Gastrocnemius medialis (tissue), 4 donors: ENCODE measurements around the gene CHST3. TPM values are rescaled to one million over a fixed set of nuclear protein-coding genes. Genes with fewer than 3 reads are reported as not detected.

Source experiments
- ATAC-seq, 2 donors: fragments of 150-250 bp; one replicate each; pipeline ENCODE4 v1.9.1; 2016
- DNase-seq, 2 donors: peaks; one replicate each; pipeline ENCODE4 v3.0.0-alpha.2; 2019
- H3K27ac ChIP-seq, 4 donors: fragments of 200-600 bp; sonication (generic); 1 replicate in 1 of 4; 2 replicates in 3 of 4; pipeline ENCODE4 v1.5.1; 2016 to 2018; ENCODE audit warnings: mild to moderate bottlenecking in 2 of 4, moderate library complexity in 1 of 4
- H3K27me3 ChIP-seq, 3 donors: fragments of 200-600 bp; sonication (generic) in 2 of 3; 1 replicate in 1 of 3; 2 replicates in 2 of 3; pipeline versions ENCODE4 v1.5.1 to v1.6.0; 2016 to 2019; ENCODE audit warnings: mild to moderate bottlenecking in 1 of 3, moderate library complexity in 1 of 3
- H3K36me3 ChIP-seq, 2 donors: fragments of 200-600 bp; sonication (generic) in 1 of 2; one replicate each; pipeline ENCODE4 v1.5.1; 2017 to 2018
- H3K4me1 ChIP-seq, 2 donors: fragments of 200-600 bp; sonication (generic) in 1 of 2; one replicate each; pipeline ENCODE4 v1.5.1; 2016 to 2017; ENCODE audit warnings: mild to moderate bottlenecking in 2 of 2
- H3K4me3 ChIP-seq, 4 donors: fragments of 200-600 bp; sonication (generic) in 3 of 4; 1 replicate in 1 of 4; 2 replicates in 3 of 4; pipeline ENCODE4 v1.5.1; 2016 to 2019; ENCODE audit warnings: mild to moderate bottlenecking in 2 of 4
- H3K9me3 ChIP-seq, 3 donors: fragments of 200-600 bp; sonication (generic) in 2 of 3; 1 replicate in 1 of 3; 2 replicates in 2 of 3; pipeline ENCODE4 v1.5.1; 2016 to 2019
- CTCF ChIP-seq, 5 experiments: fragments of 450-650 bp in 3 of 5; fragments of 200-600 bp in 2 of 5; sonication (generic) in 2 of 5; IDR thresholded peaks in 4 of 5; conservative IDR thresholded peaks in 1 of 5; 1 replicate in 4 of 5; 2 replicates in 1 of 5; pipeline ENCODE4 v1.5.1; 2016 to 2019; ENCODE audit warnings: antibody characterized with exemption in 5 of 5, mild to moderate bottlenecking in 3 of 5, moderate library complexity in 3 of 5
- POLR2A ChIP-seq, 2 donors: fragments of 450-650 bp; IDR thresholded peaks; one replicate each; pipeline ENCODE4 v1.6.1; 2017; ENCODE audit warnings: antibody characterized with exemption in 2 of 2, mild to moderate bottlenecking in 2 of 2, moderate library complexity in 2 of 2
- in situ Hi-C, 4 donors: fragments of 200-750 bp; cut with MboI; loops; one replicate each; pipeline versions ENCODE4 v1.15.0 to v1.8.0; 2017; ENCODE audit warnings: low sequenced_read_pairs in 4 of 4
- intact Hi-C: fragments of 100-400 bp; cut with DNase I; formaldehyde crosslinking; loops from one replicate; pipeline ENCODE4 v1.15.1; 2023; ENCODE audit warnings: low total_unique reads
- total RNA-seq, 4 donors: library from RNA; depleted of rRNA; stranded (reverse); fragments of >200 nt; gene quantifications; one replicate each; pipeline versions ENCODE4 v1.1.0 to v1.2.3, GENCODE V29; 2016

CHST3 gene
- total RNA-seq, 4 donors from 2014 or later: 11.5 to 31.6 (median 16.3) TPM

GRCh38 chr10:72056932-72057751, 92.9 kb downstream of the CHST3 start:
- Histone ChIP-seq H3K27me3 (no peaks in the 10 kb centered on the region), H3K4me1 (peaks cover 0 to 4% of the 10 kb centered on the region in 2 donors), H3K9me3 (no peaks in the 10 kb centered on the region), H3K27ac (no peak overlapping the region), H3K36me3 (no peaks in the 10 kb centered on the region), H3K4me3 (no peak overlapping the region)
- DNase-seq: no peak
- ATAC-seq: no peak
- in situ Hi-C loops: no loop called here
- TF ChIP-seq CTCF (IDR thresholded peaks at IDR 0.05 in 4 of 5, conservative IDR thresholded peaks at IDR 0.05 in 1 of 5) (no peak), POLR2A (IDR thresholded peaks at IDR 0.05) (no peak)
- intact Hi-C loops: no loop called here

GRCh38 chr10:72058347-72058898, 94.2 kb downstream of the CHST3 start:
- Histone ChIP-seq H3K4me3 (no peak overlapping the region), H3K4me1 (peaks cover 0 to 4% of the 10 kb centered on the region in 2 donors), H3K27me3 (no peaks in the 10 kb centered on the region), H3K9me3 (no peaks in the 10 kb centered on the region), H3K36me3 (no peaks in the 10 kb centered on the region), H3K27ac (no peak overlapping the region)
- no peak for DNase-seq
- TF ChIP-seq CTCF (IDR thresholded peaks at IDR 0.05 in 4 of 5, conservative IDR thresholded peaks at IDR 0.05 in 1 of 5) (no peak), POLR2A (IDR thresholded peaks at IDR 0.05) (no peak)
- in situ Hi-C loops: no loop called here
- intact Hi-C loops: no loop called here
- ATAC-seq: no peak

GRCh38 chr10:72058989-72059842, 95.0 kb downstream of the CHST3 start:
- TF ChIP-seq POLR2A (IDR thresholded peaks at IDR 0.05) (no peak), CTCF (IDR thresholded peaks at IDR 0.05 in 4 of 5, conservative IDR thresholded peaks at IDR 0.05 in 1 of 5) (no peak)
- Histone ChIP-seq H3K27me3 (no peaks in the 10 kb centered on the region), H3K9me3 (no peaks in the 10 kb centered on the region), H3K4me3 (no peak overlapping the region), H3K27ac (no peak overlapping the region), H3K36me3 (no peaks in the 10 kb centered on the region), H3K4me1 (peaks cover 0 to 4% of the 10 kb centered on the region in 2 donors)
- no peak for DNase-seq
- in situ Hi-C loops: no loop called here
- no peak for ATAC-seq
- intact Hi-C loops: no loop called here

- Histone ChIP-seq H3K36me3 (no peaks in the 10 kb centered on the region), H3K27ac (no peak overlapping the region), H3K4me3 (no peak overlapping the region), H3K9me3 (no peaks in the 10 kb centered on the region), H3K4me1 (peaks cover 0 to 4% of the 10 kb centered on the region in 2 donors), H3K27me3 (no peaks in the 10 kb centered on the region)
- DNase-seq (no peak), ATAC-seq (no peak)
- intact Hi-C loops (no loop called here), in situ Hi-C loops (no loop called here)
- TF ChIP-seq CTCF (IDR thresholded peaks at IDR 0.05 in 4 of 5, conservative IDR thresholded peaks at IDR 0.05 in 1 of 5): no peak
- TF ChIP-seq POLR2A (IDR thresholded peaks at IDR 0.05): no peak
Observed at GRCh38 chr10:72059843-72060822, 95.9 kb downstream of the CHST3 start.
